B cell (primary cell): ENCODE measurements around the gene TCAIM.
"Not testable (repeated sequence)": the region's sequence is repeated elsewhere in the genome, so short reads cannot be mapped to it uniquely, and the experiment has no call there.

Experiments used
- EZH2 ChIP-seq: IDR thresholded peaks from 2 replicates; pipeline ENCODE4 v1.6.1; 2012; ENCODE audit warnings: borderline replicate concordance, low read depth, mild to moderate bottlenecking, moderate library complexity, low read length; ENCODE audit not compliant: insufficient read depth, poor library complexity, severe bottlenecking
- TF ChIP-seq, protein P1 (sequence below): fragments of 200-600 bp; IDR thresholded peaks from one replicate; pipeline ENCODE4 v1.8.0; 2022; ENCODE audit warnings: antibody characterized with exemption, mild to moderate bottlenecking

DNA sequence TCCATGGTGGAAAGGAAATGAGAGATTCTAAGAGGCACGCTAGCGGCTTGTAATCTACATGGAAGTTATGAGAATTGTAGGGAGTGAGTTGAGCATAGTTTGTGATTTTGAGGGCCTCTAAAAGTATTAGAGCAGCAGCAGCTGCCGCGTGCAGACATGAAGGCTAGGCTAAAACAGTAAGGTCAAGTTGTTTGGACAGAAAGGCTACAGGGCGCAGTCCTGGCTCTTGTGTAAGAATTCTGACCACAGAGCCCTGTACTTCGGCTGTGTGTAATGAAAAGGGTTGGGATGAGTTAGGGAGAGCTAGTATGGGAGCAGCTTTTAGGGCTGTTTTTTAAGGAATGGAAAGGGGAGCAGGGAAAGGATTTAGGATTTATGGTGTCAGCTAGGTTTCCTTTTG is 8.0 kb downstream of the TCAIM start:
- TF ChIP-seq, protein P1, sequence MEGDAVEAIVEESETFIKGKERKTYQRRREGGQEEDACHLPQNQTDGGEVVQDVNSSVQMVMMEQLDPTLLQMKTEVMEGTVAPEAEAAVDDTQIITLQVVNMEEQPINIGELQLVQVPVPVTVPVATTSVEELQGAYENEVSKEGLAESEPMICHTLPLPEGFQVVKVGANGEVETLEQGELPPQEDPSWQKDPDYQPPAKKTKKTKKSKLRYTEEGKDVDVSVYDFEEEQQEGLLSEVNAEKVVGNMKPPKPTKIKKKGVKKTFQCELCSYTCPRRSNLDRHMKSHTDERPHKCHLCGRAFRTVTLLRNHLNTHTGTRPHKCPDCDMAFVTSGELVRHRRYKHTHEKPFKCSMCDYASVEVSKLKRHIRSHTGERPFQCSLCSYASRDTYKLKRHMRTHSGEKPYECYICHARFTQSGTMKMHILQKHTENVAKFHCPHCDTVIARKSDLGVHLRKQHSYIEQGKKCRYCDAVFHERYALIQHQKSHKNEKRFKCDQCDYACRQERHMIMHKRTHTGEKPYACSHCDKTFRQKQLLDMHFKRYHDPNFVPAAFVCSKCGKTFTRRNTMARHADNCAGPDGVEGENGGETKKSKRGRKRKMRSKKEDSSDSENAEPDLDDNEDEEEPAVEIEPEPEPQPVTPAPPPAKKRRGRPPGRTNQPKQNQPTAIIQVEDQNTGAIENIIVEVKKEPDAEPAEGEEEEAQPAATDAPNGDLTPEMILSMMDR, result not testable (repeated sequence)
- not testable (repeated sequence) for TF ChIP-seq EZH2
